Activated CD4-positive, alpha-beta T cell treated with anti-CD3 and anti-CD28 coated beads for 4 hours (primary cell): ENCODE measurements around the gene VIPR1.
A peak's percentile ranks its signal among the peaks of the same experiment; 100 is the strongest.

Experiments used
- DNase-seq, 2 donors: peaks; one replicate each; pipeline ENCODE4 v3.0.0-alpha.2; 2020

VIPR1 gene

DNA sequence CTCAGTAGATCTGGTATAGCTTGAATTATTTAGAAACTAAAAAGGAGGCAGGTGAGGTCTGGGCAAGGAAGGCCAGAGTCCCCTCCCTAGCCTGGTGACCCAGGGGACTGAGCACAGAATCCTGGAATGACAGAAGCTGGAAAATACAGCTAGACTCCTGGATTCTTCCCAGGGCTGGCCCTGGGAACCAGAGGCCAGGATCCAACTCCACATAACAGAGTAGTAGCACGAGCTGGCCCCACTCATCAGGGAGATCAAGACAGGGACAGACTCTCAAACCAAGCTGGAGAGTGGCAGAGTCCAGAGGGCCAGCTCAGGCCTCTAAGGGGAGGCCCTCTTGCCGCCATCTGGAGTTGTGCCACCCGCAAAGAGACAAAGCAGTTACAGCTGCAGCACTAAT is 10.7 kb downstream of the VIPR1 start:
- no peak for DNase-seq

DNA sequence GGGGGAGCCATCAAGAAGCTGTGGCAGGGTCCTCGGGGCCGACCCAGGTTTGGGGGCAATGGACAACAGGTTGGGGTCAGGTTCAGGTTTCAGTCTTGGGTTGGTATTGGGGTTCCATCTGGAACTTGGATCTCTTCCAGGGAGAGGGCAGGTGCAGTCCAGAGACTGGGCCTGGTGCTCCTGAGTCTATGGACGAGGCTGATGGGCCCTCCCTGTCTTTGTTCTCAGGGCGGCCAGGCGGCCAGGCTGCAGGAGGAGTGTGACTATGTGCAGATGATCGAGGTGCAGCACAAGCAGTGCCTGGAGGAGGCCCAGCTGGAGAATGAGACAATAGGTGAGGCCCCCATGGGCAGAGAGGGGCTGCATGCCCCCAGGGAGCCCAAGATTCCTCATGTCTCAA is 11.1 kb downstream of the VIPR1 start:
- no peak for DNase-seq

DNA sequence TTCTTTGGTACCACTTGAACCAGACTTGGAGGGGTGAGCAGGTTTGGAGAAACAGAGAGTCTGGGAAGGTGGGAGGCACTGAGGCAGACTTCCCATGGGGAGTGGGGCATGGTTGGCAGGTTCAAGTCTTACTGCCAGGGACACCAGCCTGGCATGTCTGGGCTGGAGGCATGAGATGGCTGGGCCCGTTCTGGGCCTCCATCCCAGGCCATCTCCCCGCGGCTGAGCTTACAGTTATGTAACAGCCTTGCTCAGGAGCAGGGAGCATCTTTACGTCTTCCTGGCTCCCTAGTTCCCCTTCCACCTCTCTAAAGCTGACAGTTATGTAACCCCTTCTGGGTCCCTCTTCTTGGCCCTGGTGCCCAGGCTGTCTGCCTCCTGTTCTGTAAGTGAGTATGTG is 12.4 kb downstream of the VIPR1 start:
- DNase-seq, result no peak

DNA sequence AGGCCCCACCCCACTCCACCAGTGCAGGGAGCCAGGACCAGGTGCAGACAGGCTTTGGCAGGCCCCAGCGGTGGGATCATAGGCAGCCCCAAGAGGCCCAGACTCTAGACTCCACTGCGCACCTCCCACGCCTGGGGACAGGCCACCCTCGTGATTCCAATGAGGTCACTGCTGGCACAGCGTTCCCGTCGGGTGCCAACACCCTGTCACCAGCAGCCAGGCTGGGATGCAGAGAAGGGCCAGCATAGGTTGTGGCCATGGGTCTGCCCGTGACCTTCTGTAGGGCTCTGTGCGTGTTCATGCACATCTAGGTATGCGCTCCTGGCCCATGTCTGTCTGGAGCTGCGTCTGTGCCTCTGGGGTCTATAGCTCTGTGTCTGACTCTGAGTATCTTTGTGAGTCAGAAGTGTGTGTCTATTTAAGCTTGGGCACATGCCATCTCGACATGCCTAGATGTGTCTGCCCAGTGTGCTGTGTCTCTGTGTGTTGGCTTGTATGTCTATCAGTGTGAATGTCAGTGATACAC is 13.0 kb downstream of the VIPR1 start:
- DNase-seq, result no peak

DNA sequence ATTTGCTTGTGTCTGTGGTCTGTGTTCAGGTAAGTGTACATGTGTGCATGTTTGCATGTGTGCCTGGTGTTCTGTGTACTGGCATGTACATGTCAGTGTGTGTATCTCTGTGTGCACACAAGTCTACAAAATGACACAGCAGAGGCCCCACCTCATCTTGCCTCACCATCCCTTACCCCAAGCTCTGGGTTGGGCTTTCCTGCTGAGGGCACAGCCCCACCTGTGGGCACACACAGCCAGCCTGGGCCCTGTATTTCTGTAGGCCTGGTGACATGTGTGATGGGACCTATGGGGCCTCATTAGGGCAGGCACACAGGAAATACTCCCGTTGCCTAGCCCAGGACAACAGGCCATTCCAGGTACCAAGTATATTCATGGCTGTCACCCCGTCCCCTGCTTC is 13.5 kb downstream of the VIPR1 start:
- no peak for DNase-seq

DNA sequence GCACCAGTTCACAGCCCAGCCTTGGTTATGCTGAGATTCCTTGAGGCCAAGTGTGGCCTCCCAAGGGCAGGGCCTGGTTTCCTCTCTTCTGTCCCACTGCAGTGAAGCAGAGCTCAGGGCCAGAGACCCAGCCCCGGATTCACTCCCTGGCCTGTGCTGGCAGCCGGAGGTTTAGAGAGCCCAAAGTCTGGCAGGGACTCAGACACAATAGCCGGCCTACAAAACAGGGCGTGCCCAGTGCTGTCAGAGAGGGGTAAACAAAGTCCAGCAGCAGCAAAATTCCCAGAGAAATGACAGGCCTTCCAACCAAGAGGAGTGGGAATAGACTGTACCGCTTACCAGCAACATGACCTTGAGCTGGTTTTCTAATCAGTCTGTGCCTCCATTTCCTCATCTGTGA is 14.0 kb downstream of the VIPR1 start:
- DNase-seq, result no peak

DNA sequence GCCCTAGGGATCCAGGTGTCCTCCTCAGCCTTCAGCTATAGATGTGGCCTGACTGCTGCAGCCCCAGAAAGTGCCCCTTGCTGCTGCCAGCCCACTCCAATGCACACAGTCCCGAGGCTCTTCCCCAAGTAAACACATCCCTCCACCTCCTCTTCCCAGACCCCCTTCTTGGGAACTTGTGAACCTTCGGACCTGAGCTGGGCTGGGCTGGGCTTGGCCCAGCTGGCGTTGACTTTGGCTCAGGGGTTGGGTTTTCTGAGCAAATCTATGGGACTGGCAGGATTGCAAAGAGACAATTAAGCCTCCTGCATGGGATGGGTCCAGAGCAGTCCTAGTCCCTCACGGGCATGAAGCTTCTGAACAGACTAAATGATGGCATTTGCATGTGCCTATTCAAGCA is 14.7 kb downstream of the VIPR1 start:
- DNase-seq, result no peak

DNA sequence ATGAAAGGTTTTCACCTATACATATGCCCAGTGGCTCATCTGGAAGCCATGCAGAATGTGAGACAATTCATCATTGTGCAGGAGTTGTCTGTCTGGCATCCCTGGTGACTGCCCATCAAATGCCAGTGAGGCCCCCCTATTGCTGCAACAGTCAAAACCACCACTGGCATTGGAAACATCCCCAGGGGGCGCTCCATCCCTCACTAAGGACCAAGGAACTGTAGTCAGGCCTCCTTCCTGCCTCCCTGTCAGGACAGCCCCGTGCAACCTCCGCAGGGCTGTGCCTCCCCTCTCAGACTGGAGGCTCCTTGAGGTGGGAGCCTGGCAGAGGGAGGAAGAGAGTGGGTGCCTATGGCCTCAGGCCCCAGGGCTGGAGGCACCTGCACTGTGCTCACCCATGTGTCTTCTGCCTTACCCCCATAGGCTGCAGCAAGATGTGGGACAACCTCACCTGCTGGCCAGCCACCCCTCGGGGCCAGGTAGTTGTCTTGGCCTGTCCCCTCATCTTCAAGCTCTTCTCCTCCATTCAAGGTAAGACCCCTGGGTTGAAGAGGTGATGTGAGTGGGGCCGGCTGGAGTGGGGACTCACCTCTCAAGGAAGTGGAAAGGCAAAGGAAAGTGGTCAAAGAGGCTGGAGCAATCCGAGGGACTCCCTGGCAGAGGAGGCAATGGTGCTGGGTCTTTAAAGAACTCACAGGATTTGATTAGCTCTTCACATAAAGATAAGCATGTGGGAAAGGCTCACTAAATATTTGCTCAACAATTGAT is 16.5 kb downstream of the VIPR1 start:
- peak; percentile 19 to 21 for DNase-seq

DNA sequence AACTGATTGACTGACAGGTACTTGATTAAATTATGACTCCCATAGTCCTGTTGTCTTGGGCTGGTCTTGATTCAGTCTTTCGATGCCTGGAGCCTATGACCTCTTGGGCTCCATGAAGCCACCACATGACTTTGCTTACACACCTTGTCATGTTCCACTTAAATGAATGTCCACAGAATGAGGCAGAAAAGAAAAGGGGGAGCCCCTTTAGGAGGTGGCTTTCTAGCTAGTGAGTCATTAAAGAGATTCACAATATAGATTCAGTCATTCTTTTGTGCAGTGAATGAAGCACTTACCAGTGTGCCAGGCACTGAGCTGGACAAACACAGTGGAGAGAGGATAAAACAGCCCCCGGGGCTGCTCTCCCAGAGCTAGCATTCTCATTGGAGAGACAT is 17.1 kb downstream of the VIPR1 start:
- no peak for DNase-seq

DNA sequence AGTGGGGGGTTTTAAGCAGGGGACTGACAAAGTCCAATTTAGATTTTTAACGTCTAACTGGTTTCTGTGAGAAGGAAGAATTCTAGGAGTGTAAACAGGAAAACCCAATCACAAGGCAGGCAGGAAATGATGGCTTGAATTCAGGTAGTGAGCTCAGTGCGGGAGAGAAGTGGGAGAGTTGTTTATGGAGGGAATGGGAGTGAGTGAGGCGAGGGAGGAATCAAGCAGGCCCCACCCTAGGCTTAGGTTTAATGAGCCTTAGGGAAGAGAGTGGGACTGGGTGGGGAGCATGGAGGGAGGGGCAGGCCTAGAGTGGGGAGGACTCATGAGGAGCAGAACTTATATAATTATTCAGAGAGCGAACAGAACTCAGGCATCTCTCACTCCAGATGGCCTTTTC is 17.9 kb downstream of the VIPR1 start:
- DNase-seq, result no peak

DNA sequence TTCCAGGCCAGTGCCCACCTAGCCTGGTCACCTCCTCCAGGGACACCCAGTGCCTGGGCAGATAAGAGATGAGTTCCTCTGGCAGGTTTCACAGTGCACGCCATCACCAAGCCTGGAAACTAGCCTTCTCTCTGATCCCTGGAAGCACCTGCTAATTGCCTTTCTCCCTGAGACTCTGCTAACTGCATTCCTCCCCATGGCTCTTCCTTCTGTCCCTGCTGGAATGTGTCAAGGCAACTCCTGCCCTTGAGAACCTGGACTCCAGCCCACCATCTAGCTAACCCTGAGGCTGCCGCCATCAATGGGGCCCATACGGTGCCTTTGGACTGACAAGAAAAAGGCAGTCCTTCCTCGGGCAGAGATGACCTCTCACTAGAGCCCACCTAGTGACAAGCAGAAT is 18.5 kb downstream of the VIPR1 start:
- DNase-seq, result no peak

DNA sequence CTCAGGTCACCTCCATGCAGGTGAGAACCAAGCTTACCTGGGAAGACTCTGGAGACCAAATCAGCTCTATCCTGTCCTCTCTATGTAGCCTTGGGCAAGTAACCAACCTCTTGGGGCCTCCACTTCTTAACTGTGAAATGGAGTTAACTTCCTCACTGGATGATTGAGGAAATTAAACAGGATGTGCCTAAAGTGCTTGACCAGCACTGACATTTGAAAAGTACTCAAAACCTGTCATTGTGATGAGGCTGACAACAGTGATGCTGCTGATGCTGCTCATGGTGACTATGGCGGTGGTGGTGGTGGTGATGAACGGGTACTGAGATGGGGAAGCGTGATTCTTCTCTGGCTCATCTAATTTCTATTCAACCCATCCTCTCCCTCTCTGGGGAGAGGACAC is 22.3 kb downstream of the VIPR1 start:
- no peak for DNase-seq

DNA sequence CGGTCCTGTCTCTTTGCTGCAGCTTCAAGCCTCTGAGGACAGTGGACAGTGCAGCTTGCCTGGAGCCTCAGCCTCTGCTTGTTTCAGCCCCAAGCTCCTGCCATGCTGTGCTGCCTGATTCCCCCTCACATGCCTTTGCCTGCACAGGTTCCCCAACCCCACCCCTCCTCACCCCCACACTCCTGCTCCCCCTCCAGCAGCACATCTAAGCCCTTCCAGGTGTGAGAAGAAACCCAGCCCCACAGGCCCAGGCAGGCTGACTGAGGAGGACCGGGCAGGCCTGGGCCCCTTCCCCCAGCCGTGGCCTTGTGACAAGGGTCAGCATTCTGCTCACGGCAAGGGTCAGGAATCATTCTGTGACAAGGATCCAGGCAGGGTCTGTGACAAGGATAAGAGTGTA is 22.8 kb downstream of the VIPR1 start:
- DNase-seq, result no peak

DNA sequence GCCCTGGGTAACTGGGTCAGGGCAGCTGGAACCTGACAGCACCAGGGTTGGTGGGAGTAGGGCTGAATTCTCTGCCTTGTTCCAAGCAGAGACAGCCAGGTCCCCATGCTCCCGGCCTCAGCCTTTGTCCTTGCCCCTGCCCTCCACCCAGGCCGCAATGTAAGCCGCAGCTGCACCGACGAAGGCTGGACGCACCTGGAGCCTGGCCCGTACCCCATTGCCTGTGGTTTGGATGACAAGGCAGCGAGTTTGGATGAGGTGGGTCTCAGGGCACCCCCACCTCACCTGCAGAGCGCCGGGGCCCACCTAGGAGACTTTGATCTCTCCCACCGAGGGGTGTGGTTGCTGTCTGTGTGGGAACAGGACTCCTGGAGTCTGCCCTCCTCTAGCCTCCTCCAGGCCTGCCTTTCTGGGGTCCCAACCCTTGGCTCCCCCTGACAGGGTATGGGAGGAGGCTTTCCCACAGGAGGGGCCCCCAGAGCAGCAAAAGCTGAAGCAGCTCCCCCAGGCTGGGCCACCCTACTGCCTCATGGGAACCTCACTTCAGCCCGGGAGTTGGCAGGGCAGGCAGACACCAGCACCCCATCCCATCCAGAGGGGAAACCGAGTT is 23.4 kb downstream of the VIPR1 start:
- DNase-seq, result no peak

DNA sequence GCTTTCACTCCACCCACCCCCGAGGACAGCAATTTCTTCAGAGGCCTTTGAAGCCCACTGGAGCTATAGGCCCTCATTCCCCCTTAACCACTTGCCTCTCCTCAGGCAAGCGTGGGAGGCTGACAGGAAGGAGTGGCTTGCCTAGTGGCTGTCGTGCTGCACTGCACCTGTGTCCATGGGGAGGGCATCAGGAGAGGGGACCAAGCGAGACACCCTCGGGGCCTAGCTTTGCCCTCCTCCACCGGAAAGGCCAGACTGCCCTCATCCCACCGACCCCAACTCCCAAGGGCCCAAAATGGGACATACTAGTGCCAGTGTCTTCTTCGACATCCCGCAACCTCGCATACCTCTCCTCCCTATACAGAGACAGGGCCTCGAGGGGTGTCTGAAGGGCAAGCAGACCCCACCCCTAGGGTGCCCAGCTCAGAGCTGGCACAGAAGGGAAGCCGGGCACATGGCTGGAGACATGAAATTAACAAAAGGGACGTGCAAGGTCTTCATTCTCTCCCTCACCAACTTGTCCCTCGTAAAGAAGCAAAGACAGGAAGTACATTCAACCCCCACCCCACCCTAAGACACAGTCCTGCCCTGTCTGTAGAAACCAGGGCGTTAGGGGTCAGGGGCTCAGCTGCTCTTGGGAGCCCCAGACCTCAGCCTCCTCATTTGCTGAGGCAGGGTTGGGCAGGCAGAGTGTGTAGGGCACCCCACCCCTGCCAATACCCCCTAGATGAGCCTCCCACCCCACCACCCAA is 24.3 kb downstream of the VIPR1 start:
- DNase-seq, result peak; percentile 46 to 54

DNA sequence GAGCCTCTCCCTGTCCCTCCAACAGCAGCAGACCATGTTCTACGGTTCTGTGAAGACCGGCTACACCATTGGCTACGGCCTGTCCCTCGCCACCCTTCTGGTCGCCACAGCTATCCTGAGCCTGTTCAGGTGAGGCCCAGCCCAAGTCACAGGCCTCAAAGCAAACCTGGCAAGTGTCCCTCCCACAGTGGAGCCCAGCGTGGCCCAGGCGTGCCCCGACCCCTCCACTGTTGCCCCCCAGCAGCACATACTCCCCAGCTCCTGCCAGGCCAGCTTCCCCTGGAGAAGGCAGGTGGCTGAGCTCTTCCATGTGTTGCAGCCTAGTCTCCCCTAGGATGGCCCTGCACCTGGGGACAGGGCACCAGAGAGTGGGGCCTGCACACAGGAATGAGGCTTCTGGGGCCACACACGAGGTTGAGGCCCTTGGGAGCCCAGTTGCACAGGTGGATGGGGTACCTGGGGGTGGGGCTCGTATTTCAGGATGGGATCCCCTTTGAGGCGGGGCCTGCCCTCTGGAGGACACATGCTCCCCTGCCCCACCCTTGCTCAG is 25.0 kb downstream of the VIPR1 start:
- DNase-seq, result no peak

DNA sequence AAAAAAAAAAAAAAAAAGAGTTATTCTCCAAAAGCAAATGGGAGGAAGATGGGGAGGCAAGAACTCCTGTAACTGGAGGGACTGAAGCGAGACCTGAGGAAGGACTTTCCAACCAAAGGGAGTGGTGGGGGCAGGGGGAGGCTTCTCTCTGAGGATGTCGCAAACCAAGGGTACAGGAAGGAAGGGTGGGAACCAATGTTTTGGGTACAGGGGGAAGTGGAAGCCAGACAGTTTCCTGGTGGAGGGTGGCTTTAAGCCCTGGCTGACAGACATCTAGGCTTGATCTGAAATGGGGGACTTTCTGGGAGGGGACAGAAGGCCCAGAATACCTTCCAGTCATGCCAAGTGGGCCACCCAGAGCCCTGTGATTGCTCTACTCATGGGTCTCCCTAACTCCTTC is 27.0 kb downstream of the VIPR1 start:
- DNase-seq, result no peak

DNA sequence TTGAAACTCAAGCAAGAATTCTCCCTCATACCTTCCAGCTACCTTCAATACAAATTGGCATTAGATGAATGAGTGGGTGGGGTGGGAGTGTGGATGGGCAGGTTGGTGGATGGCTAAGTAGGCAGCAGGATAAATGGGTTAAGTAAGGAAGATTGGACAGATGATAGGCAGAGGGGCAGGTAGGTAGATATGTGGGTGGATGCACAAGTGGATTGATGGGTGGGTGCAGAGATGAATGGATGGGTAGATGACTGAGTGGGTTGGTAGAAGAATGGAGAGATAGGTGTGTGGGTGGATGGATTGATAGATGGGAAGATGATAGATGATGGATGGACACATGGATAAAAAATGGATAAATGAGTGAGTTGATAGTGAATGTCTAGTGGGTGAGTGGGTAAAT is 27.6 kb downstream of the VIPR1 start:
- DNase-seq, result no peak

DNA sequence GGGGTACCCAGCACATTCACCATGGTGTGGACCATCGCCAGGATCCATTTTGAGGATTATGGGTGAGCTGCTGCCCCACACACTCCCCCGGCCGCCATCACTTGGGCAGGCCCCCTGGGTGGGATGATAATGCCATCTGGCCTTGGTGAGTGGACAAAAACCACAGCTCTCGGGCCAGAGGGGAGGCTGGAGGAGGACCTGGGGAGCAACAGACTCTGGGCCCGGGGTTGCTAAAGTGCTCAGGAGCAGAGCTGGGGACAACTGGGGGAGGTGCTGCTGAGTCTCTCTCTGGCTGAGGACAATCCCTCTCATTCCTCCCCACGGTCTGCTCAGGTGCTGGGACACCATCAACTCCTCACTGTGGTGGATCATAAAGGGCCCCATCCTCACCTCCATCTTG is 29.0 kb downstream of the VIPR1 start:
- no peak for DNase-seq

DNA sequence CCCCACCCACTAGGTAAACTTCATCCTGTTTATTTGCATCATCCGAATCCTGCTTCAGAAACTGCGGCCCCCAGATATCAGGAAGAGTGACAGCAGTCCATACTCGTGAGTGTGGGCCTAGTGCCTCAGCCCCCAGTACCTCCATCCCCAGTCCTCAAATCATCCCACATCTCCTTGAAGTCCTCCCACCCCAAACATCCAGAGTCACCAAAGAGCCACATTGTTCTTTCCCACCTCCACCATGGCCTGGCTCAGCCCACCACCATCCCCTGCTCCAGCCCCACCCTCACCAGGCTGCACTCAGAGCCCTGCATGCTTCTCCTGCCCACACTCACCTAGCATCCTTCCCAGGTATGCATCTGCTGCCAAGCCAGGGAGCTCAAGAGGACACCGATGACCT is 29.8 kb downstream of the VIPR1 start:
- no peak for DNase-seq

DNA sequence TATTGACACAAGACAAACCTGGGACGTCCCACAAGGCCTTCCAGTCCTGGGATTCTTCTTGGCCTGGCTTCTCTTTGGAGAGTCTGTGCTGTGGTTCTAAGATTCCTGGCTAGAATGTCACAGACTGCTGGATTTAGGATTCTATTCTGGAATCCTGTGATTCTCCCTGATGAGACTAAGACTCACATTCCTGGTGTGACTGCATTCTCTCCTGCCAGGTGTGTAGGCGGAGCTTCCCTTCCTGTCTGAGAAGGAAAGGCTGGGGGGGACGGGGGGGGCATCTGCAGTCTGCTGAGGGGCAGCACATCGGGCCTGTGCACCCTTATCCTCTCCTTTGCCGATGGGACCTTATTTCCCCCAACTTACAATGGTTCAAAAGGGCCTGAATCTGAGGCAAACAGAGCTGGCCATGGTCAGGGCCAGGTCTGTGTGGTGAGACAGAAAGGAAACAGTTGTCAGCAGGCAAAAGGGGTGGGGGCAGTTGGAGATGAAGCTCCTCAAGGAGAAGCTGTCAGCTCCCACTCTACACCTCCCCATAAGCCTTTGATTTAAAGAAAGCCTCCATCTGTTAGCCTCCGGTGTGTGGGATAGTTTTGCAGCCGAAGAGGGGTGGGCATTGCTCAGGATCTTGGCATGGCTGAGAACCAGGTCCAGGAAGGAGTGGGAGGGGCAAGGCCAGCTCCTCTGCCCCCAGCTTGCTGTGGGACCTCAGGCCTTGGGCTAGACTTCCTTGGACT is 30.9 kb downstream of the VIPR1 start:
- DNase-seq, result no peak

DNA sequence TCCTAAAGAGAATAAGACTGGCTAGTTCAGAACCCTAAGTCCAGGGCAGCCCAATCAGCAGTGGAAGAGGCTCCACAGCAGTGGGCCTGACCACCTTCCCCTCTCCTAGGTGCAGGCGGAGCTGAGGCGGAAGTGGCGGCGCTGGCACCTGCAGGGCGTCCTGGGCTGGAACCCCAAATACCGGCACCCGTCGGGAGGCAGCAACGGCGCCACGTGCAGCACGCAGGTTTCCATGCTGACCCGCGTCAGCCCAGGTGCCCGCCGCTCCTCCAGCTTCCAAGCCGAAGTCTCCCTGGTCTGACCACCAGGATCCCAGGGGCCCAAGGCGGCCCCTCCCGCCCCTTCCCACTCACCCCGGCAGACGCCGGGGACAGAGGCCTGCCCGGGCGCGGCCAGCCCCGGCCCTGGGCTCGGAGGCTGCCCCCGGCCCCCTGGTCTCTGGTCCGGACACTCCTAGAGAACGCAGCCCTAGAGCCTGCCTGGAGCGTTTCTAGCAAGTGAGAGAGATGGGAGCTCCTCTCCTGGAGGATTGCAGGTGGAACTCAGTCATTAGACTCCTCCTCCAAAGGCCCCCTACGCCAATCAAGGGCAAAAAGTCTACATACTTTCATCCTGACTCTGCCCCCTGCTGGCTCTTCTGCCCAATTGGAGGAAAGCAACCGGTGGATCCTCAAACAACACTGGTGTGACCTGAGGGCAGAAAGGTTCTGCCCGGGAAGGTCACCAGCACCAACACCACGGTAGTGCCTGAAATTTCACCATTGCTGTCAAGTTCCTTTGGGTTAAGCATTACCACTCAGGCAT is 33.7 kb downstream of the VIPR1 start:
- DNase-seq, result peak in 1 of 2 donors; percentile 35
